OCI-LY3 (cell line): ENCODE measurements around the gene PLCL1.

Experiments
- H2AFZ ChIP-seq: fragments of 200-600, 300-600 bp; shearing (Covaris generic); 2 replicates; pipeline ENCODE4 v1.6.0; 2014; ENCODE audit warnings: antibody characterized with exemption, low read depth, low read length
- H3K27ac ChIP-seq: fragments of 200-600, 300-600 bp; sonication (generic); 2 replicates; pipeline ENCODE4 v1.5.1; 2014; ENCODE audit warnings: mild to moderate bottlenecking, low read length, moderate library complexity, mixed read lengths
- H3K27me3 ChIP-seq: fragments of 200-600, 300-600 bp; sonication (generic); 2 replicates; pipeline ENCODE4 v1.6.1; 2014; ENCODE audit warnings: low read depth, low read length, mixed read lengths
- H3K36me3 ChIP-seq: fragments of 200-600, 300-600 bp; sonication (generic); replicated peaks from 2 replicates; pipeline ENCODE3; 2014; ENCODE audit warnings: low read depth, low read length, mixed read lengths
- H3K4me1 ChIP-seq: fragments of 300-600, 200-600 bp; sonication (generic); 2 replicates; pipeline ENCODE4 v1.6.1; 2014; ENCODE audit warnings: low read length, mixed read lengths
- H3K4me2 ChIP-seq: fragments of 200-600, 300-600 bp; sonication (generic); 2 replicates; pipeline ENCODE4 v1.6.1; 2014; ENCODE audit warnings: low read length, mixed read lengths
- H3K4me3 ChIP-seq: fragments of 300-600, 200-600 bp; sonication (generic); 2 replicates; pipeline ENCODE4 v1.5.1; 2014; ENCODE audit warnings: antibody characterized with exemption, mild to moderate bottlenecking, low read length, moderate library complexity
- H3K79me2 ChIP-seq: fragments of 300-600, 200-600 bp; shearing (Covaris generic); 2 replicates; pipeline ENCODE4 v1.6.1; 2014; ENCODE audit warnings: mild to moderate bottlenecking, low read length, mixed read lengths
- H3K9ac ChIP-seq: fragments of 300-600, 200-600 bp; shearing (Covaris generic); 2 replicates; pipeline ENCODE4 v1.6.0; 2014; ENCODE audit warnings: mild to moderate bottlenecking, low read length, moderate library complexity
- H3K9me3 ChIP-seq: fragments of 200-600, 300-600 bp; shearing (Covaris generic); 2 replicates; pipeline ENCODE4 v1.6.1; 2014; ENCODE audit warnings: low read length, mixed read lengths; ENCODE audit not compliant: insufficient read depth
- H4K20me1 ChIP-seq: fragments of 200-600, 300-600 bp; sonication (generic); 2 replicates; pipeline ENCODE4 v1.6.1; 2016; ENCODE audit warnings: low read length, mixed read lengths; ENCODE audit not compliant: insufficient read depth
- CTCF ChIP-seq: fragments of 200-600, 300-600 bp; sonication (generic); IDR thresholded peaks from 2 replicates; pipeline ENCODE4 v1.5.1; 2014; ENCODE audit warnings: antibody characterized with exemption, low read length, low read depth
- EZH2phosphoT487 ChIP-seq: fragments of 200-600 bp; shearing (Covaris generic); IDR thresholded peaks from 2 replicates; pipeline ENCODE4 v1.6.1; 2018; ENCODE audit warnings: antibody characterized with exemption, mixed run types, low read depth

The PLCL1 gene

GRCh38 chr2:198056836-198057235, 252.4 kb downstream of the PLCL1 start:
- H3K9ac ChIP-seq = no peak overlapping the region
- no peak overlapping the region for H2AFZ ChIP-seq
- TF ChIP-seq EZH2phosphoT487 (no peak), CTCF (no peak)
- peaks cover 3% of the 10 kb centered on the region; the same call in 1 of the 2 replicates for H3K27me3 ChIP-seq
- no peaks in the 10 kb centered on the region for H4K20me1 ChIP-seq
- H3K79me2 ChIP-seq = no peaks in the 10 kb centered on the region
- no peak overlapping the region for H3K27ac ChIP-seq
- no peak overlapping the region for H3K4me2 ChIP-seq
- H3K36me3 ChIP-seq = no peaks in the 10 kb centered on the region
- H3K4me3 ChIP-seq = no peak overlapping the region
- no peaks in the 10 kb centered on the region for H3K9me3 ChIP-seq
- no peaks in the 10 kb centered on the region for H3K4me1 ChIP-seq

GRCh38 chr2:198059800-198060199, 255.4 kb downstream of the PLCL1 start:
- Histone ChIP-seq H3K9ac (no peak overlapping the region), H3K9me3 (no peaks in the 10 kb centered on the region), H2AFZ (no peak overlapping the region), H3K79me2 (no peaks in the 10 kb centered on the region), H4K20me1 (no peaks in the 10 kb centered on the region), H3K4me3 (no peak overlapping the region), H3K4me2 (no peak overlapping the region), H3K4me1 (no peaks in the 10 kb centered on the region), H3K27ac (no peak overlapping the region), H3K36me3 (no peaks in the 10 kb centered on the region), H3K27me3 (peaks cover 3% of the 10 kb centered on the region; the same call in 1 of the 2 replicates)
- no peak for TF ChIP-seq CTCF

- Histone ChIP-seq H3K4me2 (no peak overlapping the region), H3K27ac (no peak overlapping the region), H3K9ac (no peak overlapping the region), H3K36me3 (no peaks in the 10 kb centered on the region), H3K4me3 (no peak overlapping the region), H3K9me3 (no peaks in the 10 kb centered on the region), H2AFZ (no peak overlapping the region), H3K4me1 (no peaks in the 10 kb centered on the region), H4K20me1 (no peaks in the 10 kb centered on the region), H3K27me3 (0 out of 2 replicates have a peak, but pooled peaks cover 3% of the 10 kb centered on the region), H3K79me2 (no peaks in the 10 kb centered on the region)
- no peak for TF ChIP-seq EZH2phosphoT487
- TF ChIP-seq CTCF = no peak
Observed at GRCh38 chr2:198060277-198060676, 255.9 kb downstream of the PLCL1 start.

GRCh38 chr2:198062826-198063225, 258.4 kb downstream of the PLCL1 start:
- Histone ChIP-seq H3K9me3 (no peaks in the 10 kb centered on the region), H3K27ac (no peak overlapping the region), H3K36me3 (no peaks in the 10 kb centered on the region), H3K27me3 (0 out of 2 replicates have a peak, but pooled peaks cover 3% of the 10 kb centered on the region), H3K4me3 (no peak overlapping the region), H4K20me1 (no peaks in the 10 kb centered on the region), H3K9ac (no peak overlapping the region), H3K79me2 (no peaks in the 10 kb centered on the region), H3K4me2 (no peak overlapping the region), H3K4me1 (no peaks in the 10 kb centered on the region), H2AFZ (no peak overlapping the region)
- no peak for TF ChIP-seq EZH2phosphoT487
- no peak for TF ChIP-seq CTCF
